AG10803 (cell line): ENCODE measurements around the gene SREBF1.

Source experiments
- DNase-seq: peaks from one replicate; pipeline ENCODE4 v3.0.0; 2010; ENCODE audit warnings: low read depth
- H3K4me3 ChIP-seq: 2 replicates; pipeline ENCODE4 v1.5.1; 2011; ENCODE audit warnings: mild to moderate bottlenecking, low read length, control low read depth
- TF ChIP-seq, protein P1 (sequence below): conservative IDR thresholded peaks from 2 replicates; pipeline ENCODE4 v1.5.1; 2011; ENCODE audit warnings: mild to moderate bottlenecking, low read length, control low read depth, inconsistent platforms

The SREBF1 gene

DNA sequence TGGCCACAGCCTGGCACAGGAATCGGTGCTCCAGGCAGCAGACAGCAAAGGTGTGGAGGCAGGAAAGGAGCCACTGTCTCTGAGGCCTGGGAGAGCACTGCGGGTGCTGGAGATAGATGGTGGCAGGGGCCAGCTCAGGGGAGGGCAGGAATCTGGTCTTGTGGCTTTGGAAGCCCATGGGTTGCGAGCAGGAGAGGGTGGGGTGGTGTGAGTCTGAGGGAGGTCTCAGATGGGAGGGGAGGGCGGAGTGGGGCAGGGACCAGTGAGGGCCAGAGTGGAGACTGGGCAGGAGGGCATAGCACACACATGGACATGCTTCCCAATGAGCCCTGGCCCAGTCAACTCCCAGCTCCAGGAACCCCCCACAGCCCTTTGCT lies 70.1 kb downstream of the SREBF1 start:
- no peak overlapping the region for H3K4me3 ChIP-seq
- TF ChIP-seq, protein P1, sequence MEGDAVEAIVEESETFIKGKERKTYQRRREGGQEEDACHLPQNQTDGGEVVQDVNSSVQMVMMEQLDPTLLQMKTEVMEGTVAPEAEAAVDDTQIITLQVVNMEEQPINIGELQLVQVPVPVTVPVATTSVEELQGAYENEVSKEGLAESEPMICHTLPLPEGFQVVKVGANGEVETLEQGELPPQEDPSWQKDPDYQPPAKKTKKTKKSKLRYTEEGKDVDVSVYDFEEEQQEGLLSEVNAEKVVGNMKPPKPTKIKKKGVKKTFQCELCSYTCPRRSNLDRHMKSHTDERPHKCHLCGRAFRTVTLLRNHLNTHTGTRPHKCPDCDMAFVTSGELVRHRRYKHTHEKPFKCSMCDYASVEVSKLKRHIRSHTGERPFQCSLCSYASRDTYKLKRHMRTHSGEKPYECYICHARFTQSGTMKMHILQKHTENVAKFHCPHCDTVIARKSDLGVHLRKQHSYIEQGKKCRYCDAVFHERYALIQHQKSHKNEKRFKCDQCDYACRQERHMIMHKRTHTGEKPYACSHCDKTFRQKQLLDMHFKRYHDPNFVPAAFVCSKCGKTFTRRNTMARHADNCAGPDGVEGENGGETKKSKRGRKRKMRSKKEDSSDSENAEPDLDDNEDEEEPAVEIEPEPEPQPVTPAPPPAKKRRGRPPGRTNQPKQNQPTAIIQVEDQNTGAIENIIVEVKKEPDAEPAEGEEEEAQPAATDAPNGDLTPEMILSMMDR: no peak
- no peak for DNase-seq

DNA sequence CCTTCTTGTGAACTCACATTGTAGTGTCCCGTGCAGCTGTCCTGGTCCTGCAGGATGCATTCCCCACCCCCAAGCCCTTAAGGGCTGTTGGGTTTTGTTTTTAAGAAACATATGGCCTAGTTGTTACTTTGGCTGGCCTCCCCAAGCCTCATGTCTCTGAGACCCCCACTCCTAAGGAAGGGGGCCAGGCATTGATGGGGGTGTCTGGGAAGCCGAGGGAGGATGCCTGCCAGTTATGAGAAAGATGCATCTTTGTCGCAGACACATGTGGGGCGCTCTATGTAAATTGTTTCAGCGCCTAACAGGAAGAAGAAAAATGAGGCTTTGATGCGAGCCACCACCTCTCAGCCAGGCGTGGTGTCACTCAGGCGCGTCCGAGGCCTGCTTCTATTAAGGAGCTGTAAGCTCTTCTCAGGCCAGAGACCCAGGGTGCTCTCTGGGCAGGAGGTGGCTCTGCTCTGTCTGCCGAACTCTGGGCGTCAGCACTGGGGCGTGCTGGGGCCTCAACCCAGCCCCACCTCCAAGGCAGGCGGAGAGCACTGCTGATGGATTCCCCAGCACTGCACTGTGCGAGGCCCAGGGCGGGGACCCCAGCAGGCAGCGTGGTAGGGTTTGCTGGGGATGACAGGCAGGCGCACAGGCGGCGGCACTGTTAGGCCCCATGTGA lies 70.6 kb downstream of the SREBF1 start:
- no peak overlapping the region for H3K4me3 ChIP-seq
- DNase-seq: no peak
- TF ChIP-seq, protein P1: no peak

DNA sequence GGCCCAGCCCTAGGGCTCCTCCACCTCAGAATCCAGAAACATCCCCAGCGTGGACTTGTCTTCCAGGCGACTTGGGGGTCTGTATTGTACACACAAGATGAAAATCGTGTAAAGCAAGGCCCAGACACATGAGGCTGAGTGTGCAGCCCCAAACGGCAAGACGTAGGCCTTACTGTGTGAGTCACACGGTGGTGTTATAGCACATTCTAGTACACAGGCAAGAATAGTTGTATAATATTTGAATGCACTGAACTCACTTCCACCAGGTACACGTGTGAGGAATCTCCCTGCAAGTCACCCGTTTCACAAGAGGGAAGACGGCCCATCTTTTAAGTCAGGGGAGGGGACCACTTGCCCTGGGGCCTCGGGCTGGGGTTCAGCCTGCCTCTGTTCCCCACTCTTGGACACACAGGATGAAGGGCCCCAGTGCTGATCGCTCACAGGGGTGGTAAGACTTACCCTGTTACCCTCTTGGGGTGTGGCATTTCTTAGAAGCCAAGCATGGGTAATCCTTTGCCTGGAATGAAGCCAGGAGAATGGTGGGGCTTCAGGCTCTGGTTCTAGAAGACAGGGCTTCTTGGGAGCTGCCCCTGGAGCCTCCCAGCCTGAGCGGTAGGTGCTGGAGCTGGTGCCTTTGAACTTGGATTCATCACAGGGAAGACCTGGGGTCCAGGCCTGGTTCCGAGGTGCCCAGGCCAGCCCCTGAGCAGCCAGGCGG lies 71.3 kb downstream of the SREBF1 start:
- TF ChIP-seq, protein P1: no peak
- no peak for DNase-seq
- no peak overlapping the region for H3K4me3 ChIP-seq

DNA sequence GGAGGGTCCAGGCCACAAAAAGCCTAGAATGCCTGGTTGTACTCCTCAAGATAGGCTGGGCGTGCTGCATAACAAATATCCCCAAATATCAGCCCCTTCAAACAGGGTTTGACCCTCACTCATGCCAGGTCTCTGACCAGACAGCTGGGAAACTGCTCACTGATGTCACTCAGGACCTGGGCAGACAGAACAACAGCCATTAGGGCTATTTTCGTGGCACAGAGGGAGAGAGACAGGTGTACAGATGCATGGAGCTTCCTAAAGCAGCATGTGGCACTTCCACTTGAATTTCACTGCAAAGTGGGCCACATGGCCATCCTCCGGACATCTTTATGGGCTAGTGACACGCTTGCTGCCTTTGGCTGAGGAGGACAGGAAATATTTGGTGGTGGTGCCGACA lies 73.1 kb downstream of the SREBF1 start:
- TF ChIP-seq, protein P1: no peak
- no peak overlapping the region for H3K4me3 ChIP-seq

DNA sequence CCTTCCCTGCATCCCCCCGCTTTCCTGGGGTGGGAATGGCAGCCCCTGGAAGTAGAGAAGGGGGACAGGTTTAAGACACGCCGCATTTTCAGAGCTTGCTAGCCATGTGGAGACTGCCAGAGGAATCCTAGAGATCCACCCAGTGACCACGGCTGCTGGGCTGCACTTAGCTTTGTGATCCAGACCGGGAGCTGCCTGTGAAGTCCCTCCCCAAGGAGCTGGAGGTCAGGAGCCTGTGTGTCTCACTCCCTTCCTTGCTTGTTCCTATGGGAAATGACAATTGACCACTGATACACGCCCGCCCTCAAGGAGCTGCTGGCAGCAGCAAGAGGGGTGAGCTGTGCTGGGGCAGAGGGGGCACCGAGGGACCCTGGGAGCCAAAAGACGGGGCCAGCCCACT lies 73.7 kb downstream of the SREBF1 start:
- TF ChIP-seq, protein P1: no peak
- H3K4me3 ChIP-seq: no peak overlapping the region
- DNase-seq: no peak

More for the DNA sequence above, 73.1 kb downstream of the SREBF1 start:
- no peak for DNase-seq

DNA sequence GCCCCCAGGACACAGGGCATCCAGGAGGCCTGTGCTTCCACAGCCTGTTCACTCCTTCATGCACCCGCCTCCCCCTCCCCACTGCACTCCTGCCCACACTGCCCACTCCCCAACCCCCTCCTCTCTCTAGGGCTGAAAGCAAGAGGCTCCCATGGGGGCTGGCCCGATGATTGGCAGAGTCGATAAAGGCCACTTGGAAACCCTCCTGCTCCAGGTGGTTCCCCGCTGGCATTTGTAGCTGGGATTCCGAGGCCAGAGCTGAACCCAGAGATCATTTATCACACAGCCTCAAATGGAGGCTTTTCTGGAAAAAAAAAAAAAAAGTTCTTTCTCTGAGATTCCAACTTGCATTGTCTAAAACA lies 74.1 kb downstream of the SREBF1 start:
- H3K4me3 ChIP-seq: no peak overlapping the region
- no peak for DNase-seq
- TF ChIP-seq, protein P1: no peak
